HG03457 (cell line): Measurements from ENCODE around the gene PHACTR3.
"Not testable (repeated sequence)": the region's sequence is repeated elsewhere in the genome, so short reads cannot be mapped to it uniquely, and the experiment has no call there.

ENCODE experiments used
- ATAC-seq: cut with Tn5 transposase; IDR thresholded peaks from one replicate; pipeline ENCODE4 v1.9.1; 2021; ENCODE audit warnings: moderate number of reproducible peaks; ENCODE audit not compliant: unreplicated experiment

PHACTR3 gene

DNA sequence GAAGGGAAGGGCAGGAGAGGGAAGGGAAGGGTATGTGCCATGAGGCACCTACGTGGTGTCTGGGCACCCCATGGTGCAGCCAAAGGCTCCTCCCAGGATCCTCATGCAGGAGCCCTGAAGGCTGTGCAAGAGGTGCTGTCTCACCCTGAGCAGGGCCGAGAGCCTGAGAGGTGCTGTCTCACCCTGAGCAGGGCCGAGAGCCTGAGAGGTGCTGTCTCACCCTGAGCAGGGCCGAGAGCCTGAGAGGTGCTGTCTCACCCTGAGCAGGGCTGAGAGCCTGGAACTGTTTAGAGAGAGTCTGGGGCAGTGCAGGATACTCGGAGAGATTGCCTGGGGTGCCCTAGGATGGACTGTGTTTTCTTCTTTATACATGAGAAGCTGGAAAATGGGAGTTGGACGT lies 14.2 kb downstream of the PHACTR3 start:
- ATAC-seq, result not testable (repeated sequence)

DNA sequence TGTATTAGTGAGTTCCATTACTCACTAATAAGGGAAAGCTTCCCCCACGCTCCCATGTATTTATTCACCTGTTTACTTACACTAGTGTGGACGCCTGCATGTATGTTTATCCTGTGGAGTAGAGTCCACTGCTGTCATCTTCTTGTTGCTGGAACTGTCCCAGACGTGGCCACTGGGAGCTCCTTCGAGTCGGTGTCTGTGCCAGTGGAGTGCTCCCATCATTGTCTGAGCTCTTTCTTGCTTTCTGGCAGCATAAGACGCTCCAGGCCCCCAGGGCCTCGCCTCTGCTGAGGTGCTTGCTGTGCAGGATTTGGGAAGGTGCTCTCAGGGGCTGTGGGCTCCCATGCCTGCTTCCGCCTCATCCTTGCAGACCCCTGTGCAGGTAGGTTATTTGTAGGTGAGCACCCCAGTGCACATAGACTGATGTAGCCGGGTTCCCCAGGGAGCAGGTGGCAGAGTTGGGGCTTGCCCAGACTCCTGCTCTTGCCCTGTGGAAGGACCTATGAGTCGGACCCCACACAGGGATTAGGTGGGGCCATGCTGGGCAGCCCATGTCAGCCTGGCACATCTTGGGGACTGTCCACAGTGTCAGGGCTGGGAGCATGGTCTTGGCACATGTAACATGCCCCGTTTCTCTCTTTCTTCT lies 16.6 kb downstream of the PHACTR3 start:
- no peak for ATAC-seq

DNA sequence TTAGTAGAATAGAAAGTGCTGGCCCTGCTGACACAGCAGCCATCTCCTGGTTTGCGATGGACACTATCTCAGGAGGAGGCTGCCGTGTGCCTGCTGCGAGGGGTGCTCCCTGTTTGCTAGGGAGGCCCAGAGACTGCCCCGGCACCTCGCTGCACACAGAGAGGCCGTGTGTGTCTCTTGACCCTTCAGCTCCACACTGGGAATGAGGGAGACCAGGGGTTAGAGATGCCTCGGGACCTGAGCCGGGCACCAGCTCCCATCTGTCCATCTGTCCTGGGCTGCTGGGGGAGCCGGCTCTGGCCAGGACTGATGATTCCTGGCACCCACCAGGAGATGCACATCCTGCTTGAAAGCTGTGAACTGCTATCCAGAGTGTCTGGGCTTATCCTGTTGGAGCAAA lies 18.2 kb downstream of the PHACTR3 start:
- ATAC-seq, result no peak

DNA sequence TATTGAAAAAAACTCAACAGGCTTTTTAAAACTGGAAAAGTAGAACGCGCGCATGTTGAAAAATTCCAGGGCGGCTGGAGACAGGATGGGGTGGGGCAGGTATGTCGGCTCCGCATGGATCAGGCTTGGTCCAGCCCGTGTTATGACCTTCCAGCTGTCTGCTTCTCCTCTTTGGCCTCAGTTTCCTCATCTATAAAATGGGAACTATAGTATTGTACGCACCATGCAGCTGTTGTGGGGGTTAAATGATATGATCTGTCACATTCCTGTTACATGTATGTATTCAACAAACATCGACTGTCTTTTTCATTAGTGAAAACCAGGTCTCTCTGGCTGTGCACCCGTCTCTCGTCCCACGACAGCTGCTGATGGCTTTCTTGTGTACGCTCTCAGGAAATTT lies 18.8 kb downstream of the PHACTR3 start:
- no peak for ATAC-seq

DNA sequence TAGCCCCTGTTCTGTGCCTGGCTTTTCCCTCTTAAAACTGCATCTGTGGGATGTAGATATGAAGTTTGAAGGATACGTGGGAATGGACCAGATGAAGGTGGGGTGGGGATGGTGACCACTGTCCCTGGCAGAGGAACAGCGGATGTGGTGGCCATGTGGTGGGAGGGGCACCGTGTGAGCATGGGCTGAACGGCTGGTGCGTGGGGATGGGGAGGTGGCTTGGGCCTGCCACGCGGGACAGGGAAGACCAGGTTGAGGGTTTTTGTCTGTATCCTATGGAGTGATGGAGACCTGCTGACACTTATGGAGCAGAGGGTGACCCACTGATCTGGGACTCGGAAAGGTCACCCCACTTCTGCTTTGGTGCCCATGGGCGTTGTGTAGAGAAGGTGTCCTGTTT lies 19.2 kb downstream of the PHACTR3 start:
- ATAC-seq, result no peak

DNA sequence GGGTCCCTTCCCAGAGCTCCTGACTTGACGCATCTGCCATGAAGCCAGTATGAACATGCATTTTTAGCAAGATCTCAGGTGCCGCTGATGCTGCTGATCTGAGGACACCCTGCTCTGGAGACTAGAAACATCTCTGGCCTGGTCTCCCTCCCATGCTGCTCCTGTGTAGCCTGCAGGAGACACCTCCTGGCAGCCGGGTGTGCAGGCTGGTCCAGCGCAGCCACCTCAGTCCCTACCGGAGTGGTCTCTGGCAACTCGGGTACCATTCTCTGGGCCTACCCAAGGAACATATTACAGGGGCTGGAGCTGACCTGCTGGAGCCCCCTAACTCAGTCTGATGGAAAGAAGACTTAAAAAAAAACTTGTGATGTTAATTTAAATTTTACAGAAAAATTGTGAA lies 20.1 kb downstream of the PHACTR3 start:
- no peak for ATAC-seq

DNA sequence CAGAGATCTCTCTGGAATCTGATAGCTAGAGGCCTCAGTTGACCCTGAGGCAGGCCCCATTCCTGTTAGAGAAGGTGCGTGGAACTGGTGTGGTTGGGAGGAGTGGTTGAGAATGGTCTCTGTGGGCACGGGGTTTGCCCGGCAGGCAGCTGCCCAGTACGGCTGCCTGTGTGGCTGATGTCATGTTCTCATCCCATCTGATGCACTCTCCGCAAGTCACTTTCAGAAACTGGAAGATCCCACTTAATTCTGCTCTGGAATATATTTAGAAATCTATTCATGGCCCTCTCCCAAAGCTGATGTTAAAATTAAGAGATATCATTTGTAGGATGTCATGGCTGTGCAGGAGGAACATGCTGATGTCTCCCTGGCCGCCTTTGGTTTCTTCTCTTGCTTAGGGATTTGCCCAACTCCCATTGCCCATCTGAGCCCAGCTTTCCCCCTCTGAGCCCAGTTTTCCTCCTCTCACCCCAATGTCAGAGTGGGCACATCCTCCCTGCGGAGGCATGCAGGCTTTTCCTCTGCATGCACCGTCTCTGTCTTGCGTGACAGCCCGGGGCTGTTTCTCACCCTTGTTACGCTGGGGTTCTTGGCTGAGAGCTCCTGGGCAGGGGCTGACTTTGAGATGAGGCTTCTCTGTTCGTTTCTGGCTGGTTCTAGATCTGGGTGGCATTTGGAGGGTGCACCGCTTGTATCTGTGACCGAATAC lies 21.0 kb downstream of the PHACTR3 start:
- no peak for ATAC-seq

DNA sequence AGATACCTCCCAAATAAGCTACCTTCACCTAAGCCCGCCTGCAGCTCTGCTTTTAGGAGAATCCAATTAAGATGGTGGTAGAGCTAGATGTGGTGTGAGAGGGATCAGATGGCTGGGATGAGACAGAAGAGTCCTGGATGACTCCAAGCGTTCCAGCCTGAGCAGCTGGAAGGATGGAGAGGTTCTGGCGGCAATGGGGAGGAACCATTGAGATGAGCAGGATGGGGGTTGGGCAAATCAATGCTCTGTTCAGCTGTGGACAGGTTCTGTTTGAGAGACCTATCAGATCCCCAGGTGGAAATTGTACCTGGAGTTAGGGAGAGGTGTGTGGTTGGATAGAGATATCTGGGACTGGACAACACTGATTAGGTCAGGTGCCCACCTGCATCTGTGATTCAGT lies 23.0 kb downstream of the PHACTR3 start:
- no peak for ATAC-seq

DNA sequence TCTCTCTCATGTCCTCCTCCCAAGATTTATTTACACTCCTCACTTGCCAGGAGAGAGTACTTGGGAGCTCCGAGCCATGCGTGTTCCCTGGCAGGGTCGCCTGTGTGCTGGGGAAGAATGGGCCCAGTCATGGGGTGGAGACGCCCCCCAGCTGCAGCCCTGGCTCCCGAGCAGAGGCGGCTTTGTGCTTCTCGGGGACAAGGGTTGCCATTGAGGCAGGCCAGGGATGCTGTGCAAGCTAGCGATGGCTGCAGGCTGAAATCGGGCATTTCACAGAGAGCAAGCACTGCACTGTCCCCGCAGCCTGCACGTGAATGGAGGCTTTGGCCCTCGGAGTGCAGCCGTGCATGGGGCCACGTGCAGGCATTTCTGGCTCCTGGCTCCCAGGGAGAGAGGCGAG lies 23.8 kb downstream of the PHACTR3 start:
- ATAC-seq, result no peak

DNA sequence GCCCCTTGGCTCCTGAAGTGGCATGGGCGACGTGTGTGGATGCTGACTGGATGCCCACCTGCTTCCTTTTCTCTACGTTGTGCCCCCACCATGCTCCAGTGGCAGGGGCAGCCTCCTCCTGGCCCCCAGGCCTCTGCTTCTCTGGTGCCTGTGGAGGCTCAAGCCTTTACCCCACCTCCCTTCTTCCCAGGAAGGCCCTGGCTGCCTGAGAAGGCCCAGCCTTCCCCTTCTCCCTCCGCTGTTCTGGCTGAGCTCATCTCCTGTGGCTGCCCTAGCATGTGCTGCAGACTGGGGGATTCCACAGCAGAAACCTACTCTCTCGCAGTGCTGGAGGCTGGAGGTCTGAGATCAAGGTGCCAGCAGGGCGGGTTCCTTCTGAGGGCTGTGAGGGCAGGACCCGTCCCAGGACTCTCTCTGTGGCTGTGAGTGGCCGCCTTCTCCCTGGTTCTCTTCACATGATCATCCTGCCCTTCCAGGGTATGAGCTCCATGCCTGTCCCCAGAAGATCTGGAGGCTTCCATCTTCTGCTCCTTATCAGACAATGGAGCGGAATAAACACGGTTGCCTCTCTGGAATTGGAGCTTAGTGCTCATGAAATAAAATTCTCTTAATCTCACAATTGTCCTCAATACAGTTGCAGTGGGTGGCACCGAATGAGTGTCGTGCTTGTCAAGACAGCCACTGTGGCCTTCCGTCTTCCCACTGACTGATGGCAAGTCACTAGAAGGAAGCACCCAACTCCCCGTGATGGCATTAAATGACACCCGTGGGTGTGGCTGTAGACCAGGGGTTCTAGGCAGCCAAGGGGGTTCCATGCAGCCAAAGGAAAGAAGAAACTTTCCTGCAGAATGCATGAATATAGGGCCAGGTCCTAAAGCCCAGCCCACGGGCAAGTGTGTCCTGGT lies 25.1 kb downstream of the PHACTR3 start:
- ATAC-seq, result no peak

DNA sequence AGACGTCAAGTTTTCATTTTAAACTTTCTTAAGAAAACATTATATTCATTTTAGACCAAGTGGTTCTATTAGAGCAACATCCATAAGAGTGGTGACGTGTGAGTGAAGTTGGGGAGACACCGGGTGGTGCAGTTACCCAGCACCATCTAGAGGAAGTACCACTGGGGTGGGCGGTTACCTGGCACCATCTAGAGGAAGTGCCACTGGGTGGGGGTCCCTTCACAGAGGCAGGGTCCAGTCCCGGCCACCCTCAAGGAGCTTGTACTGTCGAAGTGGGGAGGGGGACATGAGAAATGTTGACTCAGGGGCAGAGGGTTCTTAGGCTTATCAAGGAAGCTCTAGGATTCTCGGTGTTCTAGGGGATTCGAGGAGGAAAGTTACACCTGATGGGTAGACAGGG lies 26.2 kb downstream of the PHACTR3 start:
- no peak for ATAC-seq

DNA sequence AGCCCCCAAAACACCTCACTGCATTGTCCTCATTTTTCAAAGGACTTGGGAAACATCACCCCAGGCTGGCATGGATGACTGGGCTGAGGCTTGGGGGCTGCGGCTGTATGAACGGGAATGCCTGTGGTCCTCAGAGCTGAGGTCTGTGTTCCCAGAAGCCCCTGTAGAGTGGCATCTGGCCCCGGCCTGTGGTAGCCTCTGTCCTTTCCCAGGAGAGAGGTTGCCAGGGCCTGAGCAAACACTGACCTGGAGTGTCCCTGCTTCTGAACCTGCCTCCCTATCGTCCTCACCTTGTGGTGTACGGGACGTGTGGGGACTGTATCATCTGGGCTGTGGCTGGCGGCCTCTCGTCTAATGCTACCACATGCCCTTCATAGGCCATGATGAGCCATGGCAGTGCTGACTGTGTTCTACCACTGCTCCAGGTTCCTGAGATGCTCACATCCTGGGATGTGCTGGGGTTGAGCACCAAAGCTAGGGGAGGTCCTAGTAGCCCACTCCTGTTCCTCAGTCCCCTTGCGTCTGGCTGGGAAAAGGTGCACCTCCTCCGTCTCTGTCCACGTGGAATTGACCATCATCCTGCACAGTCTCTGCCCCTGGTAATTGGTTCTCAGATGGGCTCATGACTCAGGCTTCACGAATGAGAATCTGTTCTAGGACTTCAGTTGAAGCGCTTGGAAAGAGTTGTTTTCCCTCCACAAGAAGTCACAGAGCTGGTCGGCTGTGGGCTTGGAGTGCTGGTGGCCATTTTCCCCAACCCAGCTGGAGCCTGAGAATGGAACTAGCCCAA lies 27.6 kb downstream of the PHACTR3 start:
- ATAC-seq, result no peak

DNA sequence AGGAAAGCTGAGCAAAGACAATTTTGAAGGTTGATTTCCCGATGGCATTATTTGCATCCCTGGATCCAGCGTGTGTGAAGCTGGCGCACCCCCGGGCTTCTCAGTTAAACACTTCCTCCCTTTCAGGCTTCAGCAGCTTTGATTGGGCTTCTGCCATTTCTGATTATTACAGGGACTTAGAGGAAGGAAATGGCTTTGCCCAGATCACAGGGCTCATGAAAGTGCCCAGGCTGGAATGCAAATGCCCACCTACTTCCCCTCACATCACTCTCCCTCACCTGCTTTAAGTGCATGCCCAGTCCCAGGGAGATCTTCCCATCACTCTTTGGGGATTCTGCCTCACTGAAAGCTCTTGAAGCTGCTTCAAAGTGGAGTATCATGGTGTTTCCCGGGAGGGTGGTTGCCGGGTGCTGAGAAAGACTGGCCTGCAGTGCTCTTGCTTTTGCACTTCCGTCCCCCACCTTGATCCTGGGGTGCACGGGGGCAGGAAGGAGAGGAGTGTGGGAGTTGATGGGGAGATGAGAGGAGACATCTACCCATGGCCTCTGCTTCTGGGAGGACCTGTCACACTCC lies 28.3 kb downstream of the PHACTR3 start:
- ATAC-seq, result no peak

DNA sequence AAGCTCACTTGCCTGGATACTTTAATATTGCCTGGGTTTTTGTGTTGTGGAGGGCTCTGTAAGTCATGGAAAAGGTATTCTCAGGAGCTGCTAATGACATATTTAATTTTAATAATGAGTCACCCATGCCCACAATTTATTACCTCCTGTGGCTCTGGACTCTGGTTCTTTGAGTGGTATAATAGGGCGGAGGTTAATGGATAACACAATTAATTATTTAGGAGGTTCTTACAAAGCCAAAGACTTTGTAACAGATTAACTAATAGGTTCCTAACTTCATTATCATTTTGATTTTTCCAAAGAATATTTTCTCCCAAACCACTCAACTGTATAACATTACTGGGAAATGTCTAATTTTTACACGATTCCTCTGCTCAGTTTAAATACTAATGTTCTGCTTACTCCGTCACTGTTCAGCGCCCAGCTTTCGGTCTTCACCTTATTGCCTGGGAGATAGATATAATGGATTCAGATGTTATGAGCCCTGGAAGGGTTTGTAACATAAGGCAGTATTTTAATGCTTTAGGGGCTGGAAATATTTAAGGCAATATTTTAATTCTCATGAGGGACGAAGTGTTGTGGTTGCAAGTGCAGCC lies 29.4 kb downstream of the PHACTR3 start:
- ATAC-seq, result no peak

DNA sequence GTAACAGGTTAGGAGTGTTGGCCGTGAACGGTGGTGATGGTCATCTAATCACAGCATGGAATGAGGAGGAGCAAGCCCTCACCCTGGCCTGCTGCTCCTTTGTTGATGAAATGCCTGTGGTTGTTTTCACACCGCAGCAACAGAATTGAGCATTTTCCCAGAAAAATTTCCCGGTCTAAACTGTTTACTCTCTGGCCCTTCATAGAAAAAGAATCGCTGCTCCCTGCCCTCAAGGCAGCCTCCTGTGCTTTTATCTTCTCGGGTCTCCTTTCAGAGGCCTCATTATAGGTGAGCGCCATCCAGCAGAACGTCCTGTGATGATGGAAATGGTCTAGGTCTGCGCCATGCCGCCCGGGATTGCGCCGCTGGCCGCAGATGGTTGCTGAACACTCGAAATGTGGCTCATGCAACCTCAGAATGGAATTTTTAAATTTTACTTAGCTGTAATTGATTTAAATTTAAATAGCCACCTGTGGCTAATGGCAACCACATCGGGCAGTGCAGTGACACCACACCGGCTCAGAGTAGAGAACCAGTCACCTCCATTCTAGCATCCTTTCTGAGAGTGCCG lies 30.2 kb downstream of the PHACTR3 start:
- no peak for ATAC-seq

DNA sequence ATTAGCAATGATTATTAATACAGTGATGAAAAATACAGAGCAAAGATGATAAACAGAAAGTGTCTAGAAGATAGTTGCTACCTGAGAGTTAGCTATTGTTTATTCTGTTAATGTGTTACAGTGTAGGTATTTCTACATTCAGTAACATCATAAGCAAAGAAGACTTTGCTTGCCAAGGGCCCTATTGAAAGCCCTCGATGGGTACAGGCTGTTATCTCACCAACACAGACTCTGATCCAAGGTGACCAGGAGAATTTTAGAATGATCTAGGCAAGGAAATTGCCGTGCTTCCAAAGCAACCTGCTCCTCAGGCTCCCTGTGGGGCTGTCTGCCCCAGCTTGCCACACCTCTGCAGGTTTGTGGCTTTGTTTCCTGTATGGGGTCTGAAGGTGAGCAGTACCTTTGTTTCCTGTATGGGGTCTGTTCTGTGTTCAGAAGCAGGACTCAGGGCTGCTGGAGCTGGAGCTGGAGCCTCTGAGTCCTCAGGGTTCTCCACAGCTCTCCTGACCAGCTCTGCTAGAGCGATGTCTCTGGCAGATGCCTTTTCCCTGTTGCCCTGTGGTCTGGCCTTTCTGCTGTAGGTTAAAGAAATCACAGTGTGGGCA lies 32.5 kb downstream of the PHACTR3 start:
- no peak for ATAC-seq

DNA sequence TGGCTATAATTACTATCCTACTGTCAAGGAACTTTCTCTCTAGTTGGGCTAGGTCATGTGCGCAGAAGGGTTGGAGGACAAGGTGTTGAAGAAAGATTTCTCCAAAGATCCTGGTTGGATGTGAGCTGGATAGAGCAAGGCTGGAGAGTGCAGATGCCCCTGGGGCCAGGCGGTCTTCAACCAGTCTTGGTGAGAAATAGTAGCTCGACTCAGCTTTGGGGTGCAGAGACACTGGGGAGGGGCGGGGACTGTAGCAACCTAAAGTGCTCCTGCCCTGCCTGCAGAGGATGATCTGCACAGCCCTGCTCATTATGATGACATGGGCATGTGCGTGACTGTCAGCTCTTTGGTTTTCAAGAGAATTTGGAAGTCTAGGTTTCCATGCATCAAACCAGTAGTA lies 35.9 kb downstream of the PHACTR3 start:
- ATAC-seq, result no peak

DNA sequence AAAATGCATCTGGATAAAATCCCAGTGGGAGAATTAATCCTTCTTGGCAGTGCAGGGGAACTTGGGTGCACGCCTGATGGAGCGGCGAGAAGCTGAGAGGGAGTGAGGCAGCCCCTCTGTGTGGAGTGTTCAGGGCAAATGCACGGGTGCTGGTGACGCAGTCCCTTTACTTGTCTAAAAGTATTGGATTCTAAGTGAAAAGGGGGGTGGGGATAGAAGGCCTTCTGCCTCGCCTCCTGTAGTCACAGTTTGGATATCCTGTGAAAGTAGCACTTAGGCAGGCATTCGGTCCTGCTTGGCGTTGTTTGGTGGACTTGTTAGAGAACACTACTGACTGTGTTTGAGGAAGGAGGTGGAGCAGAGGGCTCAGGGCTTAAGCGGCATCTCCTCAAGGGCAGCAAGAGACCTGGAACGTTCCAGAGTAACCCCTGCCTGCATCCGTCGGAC lies 39.3 kb downstream of the PHACTR3 start:
- no peak for ATAC-seq

DNA sequence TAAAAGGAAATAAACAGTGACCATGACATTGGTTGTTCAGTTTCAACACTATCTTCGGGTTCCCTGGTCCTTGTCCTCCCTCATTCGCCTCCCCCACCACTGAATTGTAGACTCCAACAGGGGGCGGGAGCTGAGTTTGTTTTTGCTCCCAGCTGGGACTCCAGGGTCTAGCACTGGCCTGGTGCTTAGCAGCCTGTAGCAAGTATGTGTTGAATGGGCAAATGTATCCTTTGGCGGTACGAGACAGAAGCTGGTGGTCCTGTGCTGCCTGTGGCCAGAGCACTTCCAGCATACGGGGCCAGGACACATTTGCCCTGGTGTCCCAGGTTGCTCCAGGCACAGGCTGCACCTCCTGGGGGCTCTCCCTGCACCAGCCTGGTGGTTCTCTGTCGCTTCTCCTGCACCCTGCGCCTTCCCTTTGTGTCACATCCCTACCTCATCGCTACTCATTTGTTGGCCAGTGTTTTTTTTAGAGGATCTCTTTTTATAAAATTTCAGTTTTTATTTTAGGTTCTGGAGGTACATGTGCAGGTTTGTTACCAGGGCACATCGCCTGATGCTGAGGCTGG lies 40.1 kb downstream of the PHACTR3 start:
- ATAC-seq, result no peak
